ENCODE results near the gene PNPO. TPM values are rescaled to one million over a fixed set of nuclear protein-coding genes. Genes with fewer than 3 reads are reported as not detected.

PNPO gene
- total and polyA plus RNA-seq, 2 of the 13 experiments (the other 11 are each of a cell fraction or from before 2014, with no cell fraction given) = 47.9 to 63.3 TPM

DNA sequence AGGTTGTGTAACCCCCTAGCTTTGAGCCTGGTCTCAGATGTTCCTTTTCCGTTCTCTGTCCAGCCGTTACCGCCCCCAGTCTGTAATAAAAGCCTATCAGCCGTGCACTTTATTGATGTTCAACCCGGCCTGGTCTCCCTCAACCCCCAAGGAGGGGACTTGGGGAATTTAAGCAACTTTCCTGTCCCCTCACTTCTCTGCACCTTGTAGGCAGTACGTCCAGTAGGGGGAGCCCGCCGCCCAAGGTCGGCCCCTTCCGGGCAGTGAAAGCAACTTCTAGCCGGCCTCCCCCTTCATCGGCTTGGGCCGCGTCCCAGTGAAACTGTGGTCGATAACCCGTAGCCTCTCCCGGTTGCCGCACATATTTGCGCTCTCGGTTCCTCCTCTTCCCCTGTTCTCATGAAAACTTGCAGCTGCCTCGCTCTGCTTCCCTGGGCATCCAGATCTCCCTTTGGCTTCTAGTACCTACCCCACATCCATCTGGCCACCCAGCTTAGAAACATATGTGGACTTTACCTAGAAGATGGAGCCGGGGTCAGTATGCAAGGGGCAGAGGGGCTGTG, 7.9 kb downstream of the PNPO start (continued):
- TF ChIP-seq, protein P1, sequence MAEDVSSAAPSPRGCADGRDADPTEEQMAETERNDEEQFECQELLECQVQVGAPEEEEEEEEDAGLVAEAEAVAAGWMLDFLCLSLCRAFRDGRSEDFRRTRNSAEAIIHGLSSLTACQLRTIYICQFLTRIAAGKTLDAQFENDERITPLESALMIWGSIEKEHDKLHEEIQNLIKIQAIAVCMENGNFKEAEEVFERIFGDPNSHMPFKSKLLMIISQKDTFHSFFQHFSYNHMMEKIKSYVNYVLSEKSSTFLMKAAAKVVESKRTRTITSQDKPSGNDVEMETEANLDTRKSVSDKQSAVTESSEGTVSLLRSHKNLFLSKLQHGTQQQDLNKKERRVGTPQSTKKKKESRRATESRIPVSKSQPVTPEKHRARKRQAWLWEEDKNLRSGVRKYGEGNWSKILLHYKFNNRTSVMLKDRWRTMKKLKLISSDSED (CRISPR knock-in tag; IDR thresholded peaks at IDR 0.05) = no peak
- no peak for TF ChIP-seq GTF3A (CRISPR knock-in tag; conservative IDR thresholded peaks at IDR 0.05)
- no peak for TF ChIP-seq ZNF775 (CRISPR knock-in tag; IDR thresholded peaks at IDR 0.05; ENCODE audit: borderline replicate concordance)
- no peak for TF ChIP-seq ZNF460 (CRISPR knock-in tag; IDR thresholded peaks at IDR 0.05; ENCODE audit: borderline replicate concordance)
- no peak; the same call in 1 of the 2 replicates for TF ChIP-seq ZNF564 (CRISPR knock-in tag; IDR thresholded peaks at IDR 0.05)
- TF ChIP-seq SRSF4 (IDR thresholded peaks at IDR 0.05; ENCODE audit: low read depth, low read length, poor library complexity, severe bottlenecking) = no peak
- TF ChIP-seq ZUFSP (CRISPR knock-in tag; IDR thresholded peaks at IDR 0.05; ENCODE audit: borderline replicate concordance) = no peak
- TF ChIP-seq FOXJ3 (CRISPR knock-in tag; IDR thresholded peaks at IDR 0.05; ENCODE audit: borderline replicate concordance) = no peak
- TF ChIP-seq MAFG (CRISPR knock-in tag; IDR thresholded peaks at IDR 0.05) = no peak
- TF ChIP-seq MIXL1 (CRISPR knock-in tag; IDR thresholded peaks at IDR 0.05) = peak; percentile 12; the same call in 1 of the 2 replicates
- no peak for TF ChIP-seq ZNF142 (CRISPR knock-in tag; IDR thresholded peaks at IDR 0.05)
- no peak for TF ChIP-seq FOXA1 (IDR thresholded peaks at IDR 0.05)
- no peak for TF ChIP-seq FOXA1 (CRISPR knock-in tag; IDR thresholded peaks at IDR 0.05)
- no peak for TF ChIP-seq EZH2 (conservative IDR thresholded peaks at IDR 0.05; ENCODE audit: low read depth, low read length)
- TF ChIP-seq, protein P2, sequence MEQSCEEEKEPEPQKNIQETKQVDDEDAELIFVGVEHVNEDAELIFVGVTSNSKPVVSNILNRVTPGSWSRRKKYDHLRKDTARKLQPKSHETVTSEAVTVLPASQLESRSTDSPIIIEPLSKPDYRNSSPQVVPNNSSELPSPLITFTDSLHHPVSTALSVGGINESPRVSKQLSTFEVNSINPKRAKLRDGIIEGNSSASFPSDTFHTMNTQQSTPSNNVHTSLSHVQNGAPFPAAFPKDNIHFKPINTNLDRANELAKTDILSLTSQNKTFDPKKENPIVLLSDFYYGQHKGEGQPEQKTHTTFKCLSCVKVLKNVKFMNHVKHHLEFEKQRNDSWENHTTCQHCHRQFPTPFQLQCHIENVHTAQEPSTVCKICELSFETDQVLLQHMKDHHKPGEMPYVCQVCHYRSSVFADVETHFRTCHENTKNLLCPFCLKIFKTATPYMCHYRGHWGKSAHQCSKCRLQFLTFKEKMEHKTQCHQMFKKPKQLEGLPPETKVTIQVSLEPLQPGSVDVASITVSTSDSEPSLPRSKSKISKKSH (CRISPR knock-in tag; IDR thresholded peaks at IDR 0.05; ENCODE audit: borderline replicate concordance) = no peak
- no peak for TF ChIP-seq ZBTB3 (CRISPR knock-in tag; IDR thresholded peaks at IDR 0.05; ENCODE audit: borderline replicate concordance, low read depth)
- no peak for TF ChIP-seq ZNF354B (CRISPR knock-in tag; IDR thresholded peaks at IDR 0.05)
- no peak for TF ChIP-seq ZFP36L1 (CRISPR knock-in tag; IDR thresholded peaks at IDR 0.05)
- TF ChIP-seq SNAPC2 (CRISPR knock-in tag; IDR thresholded peaks at IDR 0.05) = peak; percentile 87; the same call in 1 of the 2 replicates
- no peak for TF ChIP-seq ZFP37 (CRISPR knock-in tag; IDR thresholded peaks at IDR 0.05; ENCODE audit: borderline replicate concordance)
